ENCODE results near the gene CPNE5.

DNA sequence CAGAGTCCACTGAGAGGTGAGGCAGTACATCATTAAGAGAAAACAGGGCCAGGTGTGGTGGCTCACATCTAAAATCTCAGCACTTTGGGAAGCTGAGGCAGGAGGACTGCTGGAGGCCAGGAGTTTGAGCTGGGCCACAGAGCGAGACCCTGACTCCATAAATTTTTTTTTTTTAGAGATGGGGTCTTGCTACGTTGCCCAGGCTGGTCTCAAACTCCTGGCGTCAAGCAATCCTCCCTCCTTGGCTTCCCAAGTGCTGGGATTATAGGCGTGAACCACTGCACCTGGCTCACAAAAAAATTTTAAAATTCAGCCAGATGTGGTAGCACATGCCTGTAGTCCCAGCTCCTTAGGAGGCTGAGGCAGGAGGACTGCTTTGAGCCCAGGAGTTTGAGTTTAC is 18.1 kb upstream of the CPNE5 start:
- TF ChIP-seq CTCF (IDR thresholded peaks at IDR 0.05; ENCODE audit: insufficient read depth, low read length), result no peak
- TF ChIP-seq, protein P1, sequence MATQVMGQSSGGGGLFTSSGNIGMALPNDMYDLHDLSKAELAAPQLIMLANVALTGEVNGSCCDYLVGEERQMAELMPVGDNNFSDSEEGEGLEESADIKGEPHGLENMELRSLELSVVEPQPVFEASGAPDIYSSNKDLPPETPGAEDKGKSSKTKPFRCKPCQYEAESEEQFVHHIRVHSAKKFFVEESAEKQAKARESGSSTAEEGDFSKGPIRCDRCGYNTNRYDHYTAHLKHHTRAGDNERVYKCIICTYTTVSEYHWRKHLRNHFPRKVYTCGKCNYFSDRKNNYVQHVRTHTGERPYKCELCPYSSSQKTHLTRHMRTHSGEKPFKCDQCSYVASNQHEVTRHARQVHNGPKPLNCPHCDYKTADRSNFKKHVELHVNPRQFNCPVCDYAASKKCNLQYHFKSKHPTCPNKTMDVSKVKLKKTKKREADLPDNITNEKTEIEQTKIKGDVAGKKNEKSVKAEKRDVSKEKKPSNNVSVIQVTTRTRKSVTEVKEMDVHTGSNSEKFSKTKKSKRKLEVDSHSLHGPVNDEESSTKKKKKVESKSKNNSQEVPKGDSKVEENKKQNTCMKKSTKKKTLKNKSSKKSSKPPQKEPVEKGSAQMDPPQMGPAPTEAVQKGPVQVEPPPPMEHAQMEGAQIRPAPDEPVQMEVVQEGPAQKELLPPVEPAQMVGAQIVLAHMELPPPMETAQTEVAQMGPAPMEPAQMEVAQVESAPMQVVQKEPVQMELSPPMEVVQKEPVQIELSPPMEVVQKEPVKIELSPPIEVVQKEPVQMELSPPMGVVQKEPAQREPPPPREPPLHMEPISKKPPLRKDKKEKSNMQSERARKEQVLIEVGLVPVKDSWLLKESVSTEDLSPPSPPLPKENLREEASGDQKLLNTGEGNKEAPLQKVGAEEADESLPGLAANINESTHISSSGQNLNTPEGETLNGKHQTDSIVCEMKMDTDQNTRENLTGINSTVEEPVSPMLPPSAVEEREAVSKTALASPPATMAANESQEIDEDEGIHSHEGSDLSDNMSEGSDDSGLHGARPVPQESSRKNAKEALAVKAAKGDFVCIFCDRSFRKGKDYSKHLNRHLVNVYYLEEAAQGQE (IDR thresholded peaks at IDR 0.05; ENCODE audit: insufficient replicate concordance, low read depth), result no peak
- TF ChIP-seq POLR2AphosphoS5 (IDR thresholded peaks at IDR 0.05; ENCODE audit: low read depth), result no peak
